Middle frontal gyrus (tissue), 1 donor: ENCODE data around the gene NELFB.
"Not testable (repeated sequence)": the region's sequence is repeated elsewhere in the genome, so short reads cannot be mapped to it uniquely, and the experiment has no call there.

Experiments used
- DNase-seq: peaks from one replicate; pipeline ENCODE4 v3.0.0-alpha.2; 2015; ENCODE audit warnings: low spot score; ENCODE audit errors: extremely low spot score

The NELFB gene

GRCh38 chr9:137247135-137247915 lies 7.8 kb upstream of the NELFB start:
- no peak for DNase-seq

DNA sequence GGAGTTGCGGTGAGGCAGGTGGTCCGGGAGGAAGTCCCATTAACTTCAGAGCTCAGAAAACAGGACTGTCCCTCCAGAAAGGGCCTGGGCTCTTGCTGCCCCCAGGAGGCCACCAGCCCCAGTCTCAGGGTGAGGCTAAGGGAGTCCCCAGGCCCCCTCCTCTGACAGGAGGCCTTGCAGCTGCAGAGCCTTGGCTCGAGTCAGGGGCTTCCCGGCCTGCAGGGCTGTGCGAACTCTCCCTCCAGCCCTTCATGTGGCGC lies 7.3 kb upstream of the NELFB start:
- DNase-seq = no peak

GRCh38 chr9:137250329-137251193 lies 4.6 kb upstream of the NELFB start:
- DNase-seq = no peak

DNA sequence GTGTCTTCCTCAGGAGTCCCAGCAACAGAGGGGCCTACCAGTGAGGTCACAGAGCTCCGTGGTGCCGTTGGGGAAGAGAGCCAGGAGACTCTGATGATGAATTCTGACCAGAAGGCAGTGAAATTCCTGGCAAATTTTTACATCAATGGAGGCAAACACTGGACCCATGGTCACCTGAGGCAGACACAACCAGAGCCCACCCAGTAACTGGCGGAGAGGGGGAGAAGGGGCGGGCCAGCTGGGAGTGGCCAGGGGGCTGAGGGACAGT lies 4.0 kb upstream of the NELFB start, which contains the start of gene STPG3:
Gene STPG3 (plus strand): TSS at position 93 of the 268 bp plus-strand sequence. CDS start 1 bp downstream, at position 94.
- DNase-seq = no peak

GRCh38 chr9:137251490-137252268 lies 3.4 kb upstream of the NELFB start:
- DNase-seq = no peak

- no peak for DNase-seq
These were observed 2.3 kb upstream of the NELFB start for GRCh38 chr9:137252555-137253506.

GRCh38 chr9:137253717-137254623 lies 1.2 kb upstream of the NELFB start:
- DNase-seq = no peak

DNA sequence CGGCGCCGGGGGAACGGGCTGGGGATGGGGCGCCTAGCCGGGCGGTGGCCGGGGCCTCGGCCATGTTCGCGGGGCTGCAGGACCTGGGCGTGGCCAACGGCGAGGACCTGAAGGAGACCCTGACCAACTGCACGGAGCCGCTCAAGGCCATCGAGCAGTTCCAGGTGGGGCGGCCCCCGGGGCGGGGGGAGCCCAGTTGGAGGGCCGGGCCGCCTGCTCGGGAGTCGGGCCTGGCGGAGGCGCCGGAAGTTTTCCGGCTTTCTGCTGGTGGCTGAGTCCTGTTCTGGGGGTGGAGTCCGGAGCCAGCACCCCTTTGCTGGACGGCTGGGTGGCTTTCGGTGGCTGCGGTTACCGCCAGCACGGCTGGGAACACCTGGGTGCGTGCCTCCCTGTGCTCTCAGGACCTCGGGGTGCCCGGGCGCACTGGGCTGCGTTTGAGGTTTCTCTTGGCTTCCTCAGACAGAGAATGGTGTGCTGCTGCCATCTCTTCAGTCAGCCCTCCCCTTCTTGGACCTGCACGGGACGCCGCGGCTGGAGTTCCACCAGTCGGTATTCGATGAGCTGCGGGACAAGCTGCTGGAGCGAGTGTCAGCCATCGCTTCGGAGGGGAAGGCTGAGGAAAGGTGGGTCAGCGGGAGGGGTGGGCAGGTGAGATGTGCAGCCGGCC lies 454 bp downstream of the NELFB start:
- no peak for DNase-seq

DNA sequence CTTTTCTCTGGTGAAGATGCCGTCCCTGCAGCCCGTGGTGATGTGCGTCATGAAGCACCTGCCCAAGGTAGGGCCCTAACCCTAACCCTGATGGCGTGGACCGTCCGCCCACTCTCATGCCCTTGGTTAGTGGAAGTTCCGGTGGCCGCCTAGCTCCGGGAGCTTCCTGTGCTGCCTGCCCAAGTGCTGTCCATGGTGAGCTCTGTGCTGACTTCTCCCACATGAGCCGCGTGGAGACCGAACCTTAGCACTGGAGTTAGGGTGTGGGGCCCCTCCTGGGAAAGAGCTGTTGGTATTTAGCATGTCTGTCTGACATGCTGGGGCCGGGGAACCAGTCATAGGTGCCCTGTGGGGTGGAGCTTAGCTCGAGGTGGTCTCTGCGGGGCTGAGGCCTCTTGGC lies 1.2 kb downstream of the NELFB start:
- no peak for DNase-seq

DNA sequence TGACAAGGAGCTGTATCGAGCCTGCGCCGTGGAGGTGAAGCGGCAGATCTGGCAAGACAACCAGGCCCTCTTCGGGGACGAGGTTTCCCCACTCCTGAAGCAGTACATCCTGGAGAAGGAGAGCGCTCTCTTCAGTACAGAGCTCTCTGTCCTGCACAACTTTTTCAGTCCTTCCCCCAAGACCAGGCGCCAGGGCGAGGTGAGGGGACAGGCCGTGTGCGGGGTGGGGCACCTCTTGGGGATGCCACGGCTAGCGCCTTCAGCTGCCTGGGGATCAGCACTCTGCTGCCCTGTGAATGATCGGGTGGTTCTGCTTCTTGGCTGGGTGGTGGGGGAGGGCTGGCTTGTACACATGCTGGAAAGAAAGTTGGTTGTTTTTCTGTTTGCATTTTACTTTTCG lies 1.7 kb downstream of the NELFB start:
- no peak for DNase-seq

GRCh38 chr9:137262173-137262908 lies 7.2 kb downstream of the NELFB start:
- DNase-seq = not testable (repeated sequence)

DNA sequence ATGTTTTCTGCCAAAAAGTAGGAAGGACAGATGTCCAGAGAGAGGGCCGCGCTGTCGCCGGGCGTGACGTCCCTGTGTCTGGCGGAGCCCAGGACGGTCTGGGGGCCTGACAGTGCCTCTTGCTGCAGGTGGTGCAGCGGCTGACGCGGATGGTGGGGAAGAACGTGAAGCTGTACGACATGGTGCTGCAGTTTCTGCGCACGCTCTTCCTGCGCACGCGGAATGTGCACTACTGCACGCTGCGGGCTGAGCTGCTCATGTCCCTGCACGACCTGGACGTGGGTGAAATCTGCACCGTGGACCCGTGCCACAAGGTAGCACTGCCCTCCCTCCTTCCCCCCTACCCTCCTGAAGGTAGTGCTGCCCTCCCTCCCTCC lies 7.8 kb downstream of the NELFB start:
- no peak for DNase-seq

DNA sequence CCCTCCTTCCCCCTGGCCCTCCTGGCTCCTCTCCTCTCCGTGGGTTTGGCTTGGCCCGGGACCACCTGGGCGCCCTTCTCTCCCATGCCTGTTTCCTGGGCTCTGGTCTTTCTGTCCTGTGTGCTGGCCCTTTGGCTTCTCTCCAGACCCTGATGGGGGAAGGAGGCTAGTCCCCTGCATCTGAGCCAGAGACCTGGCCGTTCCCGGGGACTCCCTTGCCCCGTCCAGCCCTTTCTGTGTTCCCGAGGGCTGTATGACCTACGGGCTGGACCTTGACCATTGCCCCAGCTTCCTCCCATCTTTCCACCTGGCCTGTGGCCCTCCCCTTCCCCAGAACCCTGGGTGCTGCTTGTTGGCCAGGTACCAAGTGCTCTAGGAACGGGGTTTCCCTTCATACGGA lies 8.4 kb downstream of the NELFB start:
- DNase-seq = no peak

GRCh38 chr9:137264067-137264466 lies 8.9 kb downstream of the NELFB start:
- DNase-seq = no peak

GRCh38 chr9:137265496-137266161 lies 10.5 kb downstream of the NELFB start:
- no peak for DNase-seq

GRCh38 chr9:137266162-137266527 lies 11.0 kb downstream of the NELFB start:
- no peak for DNase-seq

DNA sequence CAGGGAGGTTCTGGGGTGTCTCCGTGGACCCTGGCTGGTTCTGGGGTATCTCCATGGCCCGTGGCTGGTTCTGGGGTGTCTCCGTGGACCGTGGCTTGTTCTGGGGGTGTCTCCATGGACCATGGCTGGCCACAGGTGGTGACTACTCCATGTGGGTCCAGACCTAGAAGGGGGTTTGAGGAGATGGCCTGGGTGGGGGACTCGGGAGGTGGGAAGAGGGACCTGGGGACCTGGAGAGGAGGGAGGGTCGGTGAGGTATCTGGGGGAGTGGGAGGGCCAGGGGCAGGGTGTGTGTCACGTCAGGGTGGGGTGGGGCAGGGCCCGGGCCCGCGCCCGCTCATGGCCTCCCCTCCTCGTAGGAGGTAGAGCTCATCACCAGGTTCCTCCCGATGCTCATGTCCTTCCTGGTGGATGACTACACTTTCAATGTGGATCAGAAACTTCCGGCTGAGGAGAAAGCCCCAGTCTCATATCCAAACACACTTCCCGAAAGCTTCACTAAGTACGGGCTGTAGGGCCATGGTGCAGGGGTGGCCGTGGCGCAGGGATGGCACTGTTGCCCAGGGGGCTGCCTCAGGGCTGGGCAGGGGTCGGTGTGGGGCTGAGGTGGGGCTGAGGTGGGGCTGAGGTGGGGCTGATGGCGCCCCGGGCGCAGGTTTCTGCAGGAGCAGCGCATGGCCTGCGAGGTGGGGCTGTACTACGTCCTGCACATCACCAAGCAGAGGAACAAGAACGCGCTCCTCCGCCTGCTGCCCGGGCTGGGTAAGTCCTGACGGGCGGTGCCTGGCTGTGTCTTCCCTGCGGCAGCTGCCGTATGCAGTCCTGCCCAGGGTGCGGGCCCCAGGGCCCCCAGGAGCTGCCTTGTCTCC lies 11.7 kb downstream of the NELFB start:
- no peak for DNase-seq
